ENCODE data around the gene ATF7. TPM values are rescaled to one million over a fixed set of nuclear protein-coding genes. Genes with fewer than 3 reads are reported as not detected.

The ATF7 gene
- total RNA-seq, 1 donor from 2014 or later: 53.3 TPM

GRCh38 chr12:53596920-53597363 lies 29.2 kb downstream of the ATF7 start:
- DNase-seq (ENCODE audit: low spot score): no peak

- DNase-seq (ENCODE audit: low spot score): no peak
These were observed 31.1 kb downstream of the ATF7 start for GRCh38 chr12:53594897-53595615.

- no peak for DNase-seq (ENCODE audit: low spot score)
These were observed 32.5 kb downstream of the ATF7 start for GRCh38 chr12:53593707-53594106.

GRCh38 chr12:53593031-53593430 lies 33.2 kb downstream of the ATF7 start:
- DNase-seq (ENCODE audit: low spot score): no peak

GRCh38 chr12:53592426-53592825 lies 33.8 kb downstream of the ATF7 start:
- no peak for DNase-seq (ENCODE audit: low spot score)

GRCh38 chr12:53591301-53592206 lies 34.6 kb downstream of the ATF7 start:
- no peak for DNase-seq (ENCODE audit: low spot score)

GRCh38 chr12:53590652-53591051 lies 35.5 kb downstream of the ATF7 start:
- DNase-seq (ENCODE audit: low spot score): no peak

- no peak for DNase-seq (ENCODE audit: low spot score)
These were observed 36.3 kb downstream of the ATF7 start for GRCh38 chr12:53589915-53590314.

GRCh38 chr12:53589423-53589822 lies 36.8 kb downstream of the ATF7 start:
- DNase-seq (ENCODE audit: low spot score): no peak

- DNase-seq (ENCODE audit: low spot score): no peak
These were observed 38.1 kb downstream of the ATF7 start for GRCh38 chr12:53588123-53588522.

GRCh38 chr12:53586745-53587144 lies 39.4 kb downstream of the ATF7 start:
- no peak for DNase-seq (ENCODE audit: low spot score)

- no peak for DNase-seq (ENCODE audit: low spot score)
These were observed 40.6 kb downstream of the ATF7 start for GRCh38 chr12:53585448-53586125.

GRCh38 chr12:53579545-53579955 lies 46.6 kb downstream of the ATF7 start:
- no peak for DNase-seq (ENCODE audit: low spot score)

GRCh38 chr12:53578783-53579182 lies 47.4 kb downstream of the ATF7 start:
- no peak for DNase-seq (ENCODE audit: low spot score)

GRCh38 chr12:53577941-53578352 lies 48.2 kb downstream of the ATF7 start:
- no peak for DNase-seq (ENCODE audit: low spot score)

GRCh38 chr12:53575502-53576249 lies 50.5 kb downstream of the ATF7 start:
- DNase-seq (ENCODE audit: low spot score): no peak

- DNase-seq (ENCODE audit: low spot score): no peak
These were observed 53.9 kb downstream of the ATF7 start for GRCh38 chr12:53572134-53572758.

- no peak for DNase-seq (ENCODE audit: low spot score)
These were observed 54.9 kb downstream of the ATF7 start for GRCh38 chr12:53571295-53571694.

GRCh38 chr12:53568809-53569557 lies 57.2 kb downstream of the ATF7 start:
- no peak for DNase-seq (ENCODE audit: low spot score)

Data from mucosa of gallbladder (tissue), 1 donor.